Lower lobe of right lung (tissue), 2 donors: ENCODE results near the gene PDLIM7. TPM values are rescaled to one million over a fixed set of nuclear protein-coding genes. Genes with fewer than 3 reads are reported as not detected.
A peak's percentile ranks its signal among the peaks of the same experiment; 100 is the strongest.

Experiments
- ATAC-seq, 2 donors: fragments of 200-7000 bp; cut with Tn5 transposase; one replicate each; pipeline ENCODE4 v1.9.1; 2020 to 2022; ENCODE audit warnings: mild to moderate bottlenecking in 2 of 2, moderate library complexity in 2 of 2
- DNase-seq: peaks from one replicate; pipeline ENCODE4 v3.0.0-alpha.2; 2020
- H3K27ac ChIP-seq: fragments of 200-600 bp; one replicate; pipeline ENCODE4 v1.8.0; 2022
- H3K27me3 ChIP-seq: fragments of 200-600 bp; one replicate; pipeline ENCODE4 v1.8.0; 2022; ENCODE audit warnings: low read depth
- H3K36me3 ChIP-seq: fragments of 200-600 bp; one replicate; pipeline ENCODE4 v1.8.0; 2022; ENCODE audit warnings: mild to moderate bottlenecking
- H3K4me1 ChIP-seq: fragments of 200-600 bp; one replicate; pipeline ENCODE4 v1.8.0; 2022
- H3K4me3 ChIP-seq: fragments of 200-600 bp; one replicate; pipeline ENCODE4 v1.8.0; 2022; ENCODE audit warnings: mild to moderate bottlenecking
- H3K9me3 ChIP-seq: fragments of 200-600 bp; one replicate; pipeline ENCODE4 v1.8.0; 2022
- intact Hi-C: fragments of 100-400 bp; cut with DNase I; formaldehyde crosslinking; loops from one replicate; pipeline ENCODE4 v1.11.0; 2022
- total RNA-seq: library from RNA; stranded (reverse); fragmentation: NEBNext Ultra II Directional; extraction: Animal tissue kit (Norgen Biotek cat#: 25700); gene quantifications from one replicate; pipeline ENCODE4 v1.2.1, GENCODE V29; 2021
- TF ChIP-seq, protein P1 (sequence below): fragments of 200-600 bp; IDR thresholded peaks from one replicate; pipeline ENCODE4 v1.8.0; 2022; ENCODE audit warnings: antibody characterized with exemption, mild to moderate bottlenecking
- donor health status: DM: no; HTN: yes; CAD: no; lungs with severe emphysema.

The PDLIM7 gene
- total RNA-seq, 1 donor from 2014 or later = 47.1 TPM

DNA sequence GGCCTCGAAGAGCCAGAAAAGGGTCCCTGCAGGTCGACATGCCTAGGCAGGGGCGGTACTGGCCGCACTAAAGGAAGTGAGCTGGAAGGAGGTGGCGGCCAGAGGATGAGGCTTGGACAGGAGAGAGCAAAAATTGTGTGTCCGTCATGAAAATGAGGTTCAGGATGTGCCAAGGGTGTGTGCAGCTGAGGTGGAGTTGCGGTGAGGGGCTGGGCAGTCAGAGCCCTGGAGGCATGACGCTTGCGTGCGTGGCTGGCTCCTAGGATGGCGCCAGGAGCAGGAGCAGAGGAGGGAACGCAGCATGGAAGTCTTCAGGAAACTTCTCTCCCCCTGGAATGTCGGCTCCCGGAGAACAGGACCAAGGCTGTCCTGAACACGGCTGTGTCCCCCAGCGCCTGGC is 5.5 kb upstream of the PDLIM7 start:
- intact Hi-C loops = no loop called here
- H3K36me3 ChIP-seq = peaks cover 9% of the 10 kb centered on the region
- H3K27ac ChIP-seq = no peak overlapping the region

DNA sequence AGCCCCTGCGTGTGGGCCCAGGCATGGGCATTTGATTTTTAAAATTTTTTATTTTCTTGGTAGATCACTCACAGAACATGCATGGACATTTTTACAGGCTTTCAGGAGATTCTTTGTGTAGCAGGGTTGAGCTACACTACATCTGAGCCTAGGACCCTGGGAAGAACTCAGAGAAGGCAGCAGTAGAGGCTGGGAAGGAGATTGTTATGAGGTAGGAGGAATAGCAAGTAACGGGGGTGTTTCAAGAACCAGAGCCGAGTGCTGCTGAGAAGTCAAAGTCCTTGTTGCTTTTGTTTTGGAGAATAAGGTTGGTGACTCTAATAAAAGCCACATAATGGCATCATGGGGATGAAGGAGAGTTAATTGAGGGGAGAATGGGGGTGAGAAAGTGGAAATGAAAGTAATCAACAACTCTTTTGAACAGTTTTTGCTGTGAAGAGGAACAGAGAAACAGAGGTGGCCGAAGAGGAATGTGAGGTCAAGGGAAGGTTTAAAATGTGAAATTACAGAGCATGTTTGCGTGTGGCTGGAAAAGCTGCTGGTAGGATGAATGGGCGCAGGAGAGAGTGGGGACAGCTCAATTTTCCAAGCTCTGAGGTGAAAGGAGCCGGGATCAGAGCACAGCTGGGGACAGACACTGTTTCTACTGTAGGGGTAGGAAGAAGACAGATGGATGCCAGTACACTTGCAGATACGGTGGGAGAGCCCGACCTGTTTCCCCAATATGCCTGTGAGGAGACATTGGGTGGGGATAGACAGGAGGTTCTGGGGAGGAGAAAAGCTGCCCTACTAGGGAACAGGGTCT is 4.7 kb upstream of the PDLIM7 start:
- intact Hi-C loops = no loop called here
- Histone ChIP-seq H3K4me1 (peaks cover 26% of the 10 kb centered on the region), H3K9me3 (no peaks in the 10 kb centered on the region), H3K4me3 (no peak overlapping the region), H3K27ac (no peak overlapping the region), H3K27me3 (no peaks in the 10 kb centered on the region), H3K36me3 (peaks cover 9% of the 10 kb centered on the region)
- no peak for DNase-seq
- no peak for ATAC-seq
- TF ChIP-seq, protein P1, sequence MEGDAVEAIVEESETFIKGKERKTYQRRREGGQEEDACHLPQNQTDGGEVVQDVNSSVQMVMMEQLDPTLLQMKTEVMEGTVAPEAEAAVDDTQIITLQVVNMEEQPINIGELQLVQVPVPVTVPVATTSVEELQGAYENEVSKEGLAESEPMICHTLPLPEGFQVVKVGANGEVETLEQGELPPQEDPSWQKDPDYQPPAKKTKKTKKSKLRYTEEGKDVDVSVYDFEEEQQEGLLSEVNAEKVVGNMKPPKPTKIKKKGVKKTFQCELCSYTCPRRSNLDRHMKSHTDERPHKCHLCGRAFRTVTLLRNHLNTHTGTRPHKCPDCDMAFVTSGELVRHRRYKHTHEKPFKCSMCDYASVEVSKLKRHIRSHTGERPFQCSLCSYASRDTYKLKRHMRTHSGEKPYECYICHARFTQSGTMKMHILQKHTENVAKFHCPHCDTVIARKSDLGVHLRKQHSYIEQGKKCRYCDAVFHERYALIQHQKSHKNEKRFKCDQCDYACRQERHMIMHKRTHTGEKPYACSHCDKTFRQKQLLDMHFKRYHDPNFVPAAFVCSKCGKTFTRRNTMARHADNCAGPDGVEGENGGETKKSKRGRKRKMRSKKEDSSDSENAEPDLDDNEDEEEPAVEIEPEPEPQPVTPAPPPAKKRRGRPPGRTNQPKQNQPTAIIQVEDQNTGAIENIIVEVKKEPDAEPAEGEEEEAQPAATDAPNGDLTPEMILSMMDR = no peak

More for the DNA sequence above, 5.5 kb upstream of the PDLIM7 start:
- peaks cover 30% of the 10 kb centered on the region for H3K4me1 ChIP-seq
- ATAC-seq (no peak), DNase-seq (no peak)
- H3K4me3 ChIP-seq = no peak overlapping the region
- H3K27me3 ChIP-seq = no peaks in the 10 kb centered on the region
- TF ChIP-seq, protein P1 = no peak
- no peaks in the 10 kb centered on the region for H3K9me3 ChIP-seq

DNA sequence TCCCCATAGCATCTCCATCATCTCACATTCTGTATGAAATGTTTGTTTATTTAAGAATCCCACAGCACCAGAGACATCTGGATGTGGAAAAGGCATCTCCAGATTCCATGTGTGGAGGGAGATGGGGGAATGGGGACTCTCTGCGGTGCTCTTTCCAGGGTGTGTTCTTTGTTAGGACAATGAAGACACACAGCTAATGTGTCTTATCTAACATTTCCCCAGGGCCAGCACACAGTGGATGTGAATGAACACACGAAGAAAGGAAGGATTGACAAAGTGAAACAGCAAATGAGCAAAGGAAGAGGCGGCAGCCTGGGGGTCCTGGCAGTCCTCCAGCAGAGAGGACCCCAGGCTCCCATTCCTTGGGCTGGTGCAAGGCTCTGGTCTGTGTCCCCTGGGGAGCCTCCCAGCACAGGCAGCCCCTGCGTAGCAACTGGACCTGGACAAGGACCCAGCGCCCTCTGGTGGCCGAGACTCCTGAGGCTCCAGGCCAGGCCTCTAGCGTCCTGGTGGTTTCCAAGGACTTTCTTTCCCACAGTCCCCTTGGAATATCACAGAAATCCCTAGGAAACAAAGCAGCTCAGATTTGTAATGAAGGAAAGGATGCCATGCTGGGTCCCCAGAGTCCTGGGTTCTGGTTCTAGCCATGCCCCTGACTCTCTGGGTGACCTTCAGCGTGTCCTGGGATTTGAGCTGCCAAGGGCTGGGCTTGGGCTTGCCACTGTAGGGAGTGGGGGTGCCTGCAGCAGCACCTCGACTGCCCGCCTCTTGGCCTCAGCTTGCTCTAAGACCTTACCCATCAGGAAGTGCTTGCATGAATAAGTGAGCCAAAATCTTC is 3.5 kb upstream of the PDLIM7 start:
- peak; percentile 94 for DNase-seq
- Histone ChIP-seq H3K4me3 (no peak overlapping the region), H3K36me3 (peaks cover 9% of the 10 kb centered on the region), H3K27ac (peak overlapping the region; percentile 1), H3K9me3 (no peaks in the 10 kb centered on the region), H3K4me1 (peaks cover 32% of the 10 kb centered on the region), H3K27me3 (no peaks in the 10 kb centered on the region)
- ATAC-seq = peak; percentile 47 to 55
- TF ChIP-seq, protein P1 = peak; percentile 99
- intact Hi-C loops = no loop called here

DNA sequence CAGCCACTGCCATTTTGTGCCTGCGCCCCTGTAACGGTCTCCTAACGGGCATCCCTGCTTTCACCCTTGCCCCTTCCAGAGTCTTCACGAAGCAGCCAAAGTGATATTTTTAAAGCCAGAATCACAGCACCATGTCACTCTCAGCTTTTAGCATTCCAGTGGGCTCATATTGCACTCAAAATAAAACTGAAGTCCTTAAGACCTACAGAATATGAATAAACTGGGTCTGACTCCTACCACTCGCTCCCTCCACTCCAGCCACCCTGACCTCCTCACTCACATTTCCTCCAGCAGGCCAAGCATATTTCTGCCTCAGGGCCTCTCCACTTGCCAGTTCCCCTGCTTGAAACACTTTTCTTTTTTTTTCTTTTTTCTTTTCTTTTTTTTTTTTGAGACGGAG is 2.4 kb upstream of the PDLIM7 start:
- peaks cover 42% of the 10 kb centered on the region for H3K4me1 ChIP-seq
- intact Hi-C loops = no loop called here
- DNase-seq (no peak), ATAC-seq (no peak)
- TF ChIP-seq, protein P1 = no peak
- no peak overlapping the region for H3K27ac ChIP-seq
- peaks cover 9% of the 10 kb centered on the region for H3K36me3 ChIP-seq
- no peaks in the 10 kb centered on the region for H3K9me3 ChIP-seq
- no peak overlapping the region for H3K4me3 ChIP-seq
- no peaks in the 10 kb centered on the region for H3K27me3 ChIP-seq

DNA sequence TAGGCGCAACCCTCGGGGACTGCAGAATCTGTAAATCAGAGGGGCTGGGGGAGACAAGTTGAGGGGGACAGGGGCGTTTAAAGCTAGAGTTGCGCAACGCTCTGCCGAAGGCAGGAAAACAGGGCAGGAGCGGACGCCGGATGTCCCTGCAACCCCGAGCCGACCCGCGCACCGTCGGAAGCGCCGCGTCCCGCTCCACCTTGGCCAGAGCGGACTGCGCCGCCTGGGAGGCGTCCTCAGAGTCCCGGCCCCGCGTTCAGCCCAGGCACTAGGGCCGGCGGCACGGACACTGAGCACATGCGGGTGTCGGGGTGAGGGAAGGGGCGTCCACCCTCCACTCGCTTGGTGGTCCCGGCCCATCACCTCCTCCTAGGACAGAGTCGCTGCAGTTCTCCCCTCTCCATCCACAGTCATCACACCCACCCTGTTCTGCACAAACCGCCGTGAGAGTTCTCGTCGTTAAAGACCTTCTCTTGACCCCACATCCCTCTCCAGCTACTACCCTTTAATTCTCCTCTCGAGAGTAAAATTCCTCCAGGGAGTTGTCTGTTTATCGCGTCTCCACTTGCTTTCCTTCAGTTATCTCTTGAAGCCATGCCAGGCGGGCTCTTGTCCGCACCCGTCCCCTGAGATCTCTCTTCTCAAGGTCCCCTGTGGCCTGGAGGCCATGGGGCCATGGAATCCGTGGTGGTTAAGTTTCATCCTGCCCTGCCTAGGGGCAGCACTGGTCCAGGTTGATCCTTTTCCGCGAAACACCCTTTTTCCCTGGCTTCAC is 796 bp upstream of the PDLIM7 start:
- H3K36me3 ChIP-seq = no peaks in the 10 kb centered on the region
- H3K4me1 ChIP-seq = peaks cover 57% of the 10 kb centered on the region
- H3K27ac ChIP-seq = peak overlapping the region; percentile 87
- ATAC-seq (peak; percentile 15 to 26), DNase-seq (no peak)
- intact Hi-C loops = no loop called here
- peak overlapping the region; percentile 71 for H3K4me3 ChIP-seq
- TF ChIP-seq, protein P1 = no peak
- H3K27me3 ChIP-seq = no peaks in the 10 kb centered on the region
- no peaks in the 10 kb centered on the region for H3K9me3 ChIP-seq
